ENCODE data around the gene ORM2.

ORM2 gene

GRCh38 chr9:114294664-114295063 lies 35.0 kb upstream of the ORM2 start:
- DNase-seq (ENCODE audit: low spot score) = no peak

- DNase-seq (ENCODE audit: low spot score) = no peak
Observed at GRCh38 chr9:114296338-114296737, 33.3 kb upstream of the ORM2 start.

- no peak for DNase-seq (ENCODE audit: low spot score)
Observed at GRCh38 chr9:114299286-114300152, 30.1 kb upstream of the ORM2 start.

GRCh38 chr9:114300153-114300845 lies 29.4 kb upstream of the ORM2 start:
- no peak for DNase-seq (ENCODE audit: low spot score)

- DNase-seq (ENCODE audit: low spot score) = no peak
Observed at GRCh38 chr9:114300846-114301797, 28.5 kb upstream of the ORM2 start.

- DNase-seq (ENCODE audit: low spot score) = no peak
Observed at GRCh38 chr9:114301798-114302565, 27.7 kb upstream of the ORM2 start.

- DNase-seq (ENCODE audit: low spot score) = no peak
Observed at GRCh38 chr9:114302727-114303126, 26.9 kb upstream of the ORM2 start.

GRCh38 chr9:114303571-114303970 lies 26.1 kb upstream of the ORM2 start:
- DNase-seq (ENCODE audit: low spot score) = no peak

GRCh38 chr9:114303977-114304376 lies 25.7 kb upstream of the ORM2 start:
- no peak for DNase-seq (ENCODE audit: low spot score)

GRCh38 chr9:114304416-114305188 lies 25.1 kb upstream of the ORM2 start:
- no peak for DNase-seq (ENCODE audit: low spot score)

- no peak for DNase-seq (ENCODE audit: low spot score)
Observed at GRCh38 chr9:114307899-114308267, 21.8 kb upstream of the ORM2 start.

- peak; percentile 61 for DNase-seq (ENCODE audit: low spot score)
Observed at GRCh38 chr9:114308361-114308950, 21.2 kb upstream of the ORM2 start.

- DNase-seq (ENCODE audit: low spot score) = no peak
Observed at GRCh38 chr9:114309096-114309495, 20.6 kb upstream of the ORM2 start.

- DNase-seq (ENCODE audit: low spot score) = no peak
Observed at GRCh38 chr9:114310471-114311450, 18.9 kb upstream of the ORM2 start.

GRCh38 chr9:114311571-114312512 lies 17.8 kb upstream of the ORM2 start:
- DNase-seq (ENCODE audit: low spot score) = no peak

- no peak for DNase-seq (ENCODE audit: low spot score)
Observed at GRCh38 chr9:114312513-114312875, 17.2 kb upstream of the ORM2 start.

GRCh38 chr9:114313186-114313585 lies 16.5 kb upstream of the ORM2 start:
- no peak for DNase-seq (ENCODE audit: low spot score)

GRCh38 chr9:114314256-114314867 lies 15.3 kb upstream of the ORM2 start:
- no peak for DNase-seq (ENCODE audit: low spot score)

Data from left forelimb (tissue), 1 donor.